ENCODE measurements around the gene RHBDD2. TPM values are rescaled to one million over a fixed set of nuclear protein-coding genes. Genes with fewer than 3 reads are reported as not detected.
"Not testable (repeated sequence)": the region's sequence is repeated elsewhere in the genome, so short reads cannot be mapped to it uniquely, and the experiment has no call there.

RHBDD2 gene
- total and polyA plus RNA-seq, 2 donors (not counting 1 experiment from before 2014, with no cell fraction given): 31.6 to 44.3 TPM

GRCh38 chr7:75909521-75910132 is 30.8 kb downstream of the RHBDD2 start:
- Histone ChIP-seq H3K27ac (ENCODE audit: low read length in 2 of 2) (no peak overlapping the region), H3K4me3 (ENCODE audit: control extremely low read depth in 1 of 5, extremely low read depth in 1 of 5, insufficient read depth in 1 of 5, low read depth in 2 of 5, low read length in 4 of 5) (no peak overlapping the region), H3K9me3 (ENCODE audit: control extremely low read depth in 1 of 3, control insufficient read depth in 2 of 3, insufficient read depth in 1 of 3, low read length in 2 of 3) (no peaks in the 10 kb centered on the region), H2AFZ (ENCODE audit: insufficient read depth, low read depth, low read length, poor library complexity, severe bottlenecking) (no peak overlapping the region), H3K79me2 (ENCODE audit: control insufficient read depth, insufficient read depth, low read length) (peaks cover 7% of the 10 kb centered on the region), H3K4me1 (ENCODE audit: control insufficient read depth in 2 of 2, insufficient read depth in 2 of 2, low read length in 2 of 2) (peaks cover 6 to 8% of the 10 kb centered on the region in 2 donors), H3K36me3 (replicated peaks in 1 of 2; ENCODE audit: control extremely low read depth in 1 of 2, control insufficient read depth in 1 of 2, extremely low read depth in 1 of 2, insufficient read depth in 2 of 2, low read length in 1 of 2) (no peaks in the 10 kb centered on the region), H3K27me3 (replicated peaks in 1 of 4; ENCODE audit: control extremely low read depth in 1 of 4, control insufficient read depth in 3 of 4, insufficient read depth in 4 of 4, low read length in 3 of 4) (no peaks in the 10 kb centered on the region), H4K20me1 (ENCODE audit: control insufficient read depth, insufficient read depth, low read length, poor library complexity, severe bottlenecking) (no peaks in the 10 kb centered on the region), H3K4me2 (replicated peaks; ENCODE audit: low read depth, low read length, poor library complexity, severe bottlenecking) (no peak overlapping the region), H3K9ac (ENCODE audit: low read length) (no peak overlapping the region)
- ChIA-PET CTCF (no interaction called here), POLR2A (no interaction called here)
- H3K27me3 Mint-ChIP-seq: no peaks in the 10 kb centered on the region
- DNase-seq: no peak
- TF ChIP-seq CTCF (IDR thresholded peaks at IDR 0.05) (no peak), EZH2 (IDR thresholded peaks at IDR 0.05; ENCODE audit: borderline replicate concordance, insufficient read depth, low read depth, low read length, poor library complexity, severe bottlenecking) (no peak)
- H3K27ac Mint-ChIP-seq: no peak overlapping the region
- no peak overlapping the region for H3K4me3 Mint-ChIP-seq
- 96% methylated on average over 4 of the region's 5 CpGs for WGBS (ENCODE audit: insufficient coverage)
- ATAC-seq (ENCODE audit: low read depth): no peak
- intact Hi-C loops (cut with micrococcal nuclease): loop anchor here (10.0 kb wide), 1 partner anchor 485 kb away; no protein-coding TSS in a partner anchor
- no peaks in the 10 kb centered on the region for H3K9me3 Mint-ChIP-seq (ENCODE audit: insufficient read depth)
- peaks cover 10% of the 10 kb centered on the region for H3K4me1 Mint-ChIP-seq

- CTCF ChIA-PET; H3K27me3 ChIP-seq (replicated peaks in 1 of 4; ENCODE audit: control extremely low read depth in 1 of 4, control insufficient read depth in 3 of 4, insufficient read depth in 4 of 4, low read length in 3 of 4): not testable (repeated sequence)
These were observed 32.4 kb downstream of the RHBDD2 start for GRCh38 chr7:75911186-75911585.

More at GRCh38 chr7:75911186-75911585, 32.4 kb downstream of the RHBDD2 start:
- H3K4me1 ChIP-seq (ENCODE audit: control insufficient read depth in 2 of 2, insufficient read depth in 2 of 2, low read length in 2 of 2): peaks cover 13 to 18% of the 10 kb centered on the region in 2 donors
- H3K27ac ChIP-seq (ENCODE audit: low read length in 2 of 2); POLR2A ChIA-PET; H3K4me3 ChIP-seq (ENCODE audit: control extremely low read depth in 1 of 5, extremely low read depth in 1 of 5, insufficient read depth in 1 of 5, low read depth in 2 of 5, low read length in 4 of 5); H3K4me2 ChIP-seq (replicated peaks; ENCODE audit: low read depth, low read length, poor library complexity, severe bottlenecking); H2AFZ ChIP-seq (ENCODE audit: insufficient read depth, low read depth, low read length, poor library complexity, severe bottlenecking); H3K27ac Mint-ChIP-seq; H3K9ac ChIP-seq (ENCODE audit: low read length); DNase-seq; ATAC-seq (ENCODE audit: low read depth); H3K9me3 ChIP-seq (ENCODE audit: control extremely low read depth in 1 of 3, control insufficient read depth in 2 of 3, insufficient read depth in 1 of 3, low read length in 2 of 3); H3K27me3 Mint-ChIP-seq; H3K9me3 Mint-ChIP-seq (ENCODE audit: insufficient read depth); H3K4me3 Mint-ChIP-seq; H3K36me3 ChIP-seq (replicated peaks in 1 of 2; ENCODE audit: control extremely low read depth in 1 of 2, control insufficient read depth in 1 of 2, extremely low read depth in 1 of 2, insufficient read depth in 2 of 2, low read length in 1 of 2); H4K20me1 ChIP-seq (ENCODE audit: control insufficient read depth, insufficient read depth, low read length, poor library complexity, severe bottlenecking): not testable (repeated sequence)
- H3K4me1 Mint-ChIP-seq: peaks cover 16% of the 10 kb centered on the region
- H3K79me2 ChIP-seq (ENCODE audit: control insufficient read depth, insufficient read depth, low read length): peaks cover 18% of the 10 kb centered on the region
- intact Hi-C loops (cut with micrococcal nuclease): loop anchor here (10.0 kb wide), 1 partner anchor 484 kb away; no protein-coding TSS in a partner anchor
- WGBS (ENCODE audit: insufficient coverage): 92% methylated on average over 5 of the region's 12 CpGs
